K562 (cell line): ENCODE results near the gene APLNR. TPM values are rescaled to one million over a fixed set of nuclear protein-coding genes. Genes with fewer than 3 reads are reported as not detected.

Experiments
- ATAC-seq: fragments of 200-7000 bp; cut with Tn5 transposase; 3 replicates; pipeline ENCODE4 v1.9.1; 2020; ENCODE audit warnings: moderate library complexity
- BruUV-seq: library from RNA; stranded (reverse); fragments of 400-500 nt; replicated peaks from 2 replicates; lab custom pipeline; 2021; lab: Mats Ljungman, UMichigan
- CTCF ChIA-PET: fragments of 300-600 bp; formaldehyde crosslinking; extraction: SDS; loops from one replicate; lab custom pipeline; 2021; ENCODE audit warnings: low intra/inter-chr PET ratio; lab: Yijun Ruan, JAX
- POLR2A ChIA-PET: fragments of 300-600, 350-650 bp; sonication (Branson Sonifier 250); formaldehyde crosslinking; extraction: SDS; loops from one replicate; lab custom pipeline; 2021; ENCODE audit warnings: antibody characterized with exemption, inconsistent platforms; lab: Yijun Ruan, JAX
- DNase-seq, 4 experiments: peaks; one replicate each; pipeline versions ENCODE4 v3.0.0 to v3.0.0-alpha.2; 2011 to 2018; ENCODE audit warnings: low spot score in 3 of 4, mixed read lengths in 3 of 4; ENCODE audit errors: extremely low read depth in 1 of 4
- FAIRE-seq: peaks from 2 replicates; lab custom pipeline; 2011; peaks lifted over from hg19 to GRCh38; lab: Jason Lieb, UNC
- H2AFZ ChIP-seq: 2 replicates; pipeline ENCODE4 v1.6.0; 2011; ENCODE audit warnings: low read depth, low read length, control low read depth, inconsistent platforms
- H3K27ac ChIP-seq: fragments of 200-600 bp; 3 replicates; pipeline ENCODE4 v1.8.0; 2011; ENCODE audit warnings: low read depth, mild to moderate bottlenecking, control low read depth, inconsistent platforms, low read length, moderate library complexity, mixed read lengths; ENCODE audit errors: extremely low read depth
- H3K27me3 ChIP-seq, 2 experiments: fragments of 300-600 bp in 1 of 2; 2 replicates in 1 of 2; 3 replicates in 1 of 2; pipeline versions ENCODE4 v1.6.0 to v1.8.0; 2011; ENCODE audit warnings: inconsistent platforms in 2 of 2, low read length in 2 of 2, mild to moderate bottlenecking in 1 of 2, mixed read lengths in 1 of 2, moderate library complexity in 1 of 2; ENCODE audit not compliant: control insufficient read depth in 2 of 2, insufficient read depth in 2 of 2
- H3K36me3 ChIP-seq: fragments of 300-600 bp; 3 replicates; pipeline ENCODE4 v1.8.0; 2011; ENCODE audit warnings: mild to moderate bottlenecking, low read length, inconsistent platforms; ENCODE audit not compliant: control insufficient read depth, insufficient read depth
- H3K4me1 ChIP-seq, 2 experiments: fragments of 200-600 bp in 1 of 2; replicated peaks in 1 of 2; 2 replicates in 1 of 2; 3 replicates in 1 of 2; pipeline versions ENCODE4 v1.5.1 to v1.8.0; 2011; ENCODE audit warnings: inconsistent platforms in 2 of 2, low read length in 2 of 2, mild to moderate bottlenecking in 1 of 2, mixed read lengths in 1 of 2, moderate library complexity in 1 of 2; ENCODE audit not compliant: control insufficient read depth in 2 of 2, insufficient read depth in 2 of 2
- H3K4me2 ChIP-seq: 2 replicates; pipeline ENCODE4 v1.6.1; 2011; ENCODE audit warnings: low read length, control low read depth, inconsistent platforms, mixed read lengths; ENCODE audit not compliant: insufficient read depth
- H3K4me3 ChIP-seq: fragments of 200-600 bp; sonication (generic), shearing (Covaris generic); 2 replicates; pipeline ENCODE4 v1.5.1; 2016; ENCODE audit warnings: control low read depth, inconsistent platforms
- H3K79me2 ChIP-seq: fragments of 200-600 bp; 3 replicates; pipeline ENCODE4 v1.8.0; 2011; ENCODE audit warnings: low read length, inconsistent platforms; ENCODE audit not compliant: control insufficient read depth, insufficient read depth
- H3K9ac ChIP-seq, 2 experiments: 2 replicates each; pipeline versions ENCODE4 v1.6.0 to v1.6.1; 2011; ENCODE audit warnings: low read depth in 2 of 2, low read length in 2 of 2, control low read depth in 1 of 2, inconsistent platforms in 1 of 2, mild to moderate bottlenecking in 1 of 2, mixed read lengths in 1 of 2; ENCODE audit not compliant: insufficient read depth in 1 of 2
- H3K9me1 ChIP-seq: one replicate; pipeline ENCODE4 v1.6.0; 2011; ENCODE audit warnings: inconsistent platforms, mild to moderate bottlenecking, low read length, moderate library complexity; ENCODE audit not compliant: control insufficient read depth, insufficient read depth
- H3K9me3 ChIP-seq: replicated peaks from 2 replicates; pipeline ENCODE4 v1.5.1; 2011; ENCODE audit warnings: low read depth, low read length, inconsistent platforms; ENCODE audit not compliant: control insufficient read depth, insufficient read depth
- H4K20me1 ChIP-seq: replicated peaks from 2 replicates; pipeline ENCODE4 v1.6.1; 2011; ENCODE audit warnings: low read length, inconsistent platforms, mixed read lengths; ENCODE audit not compliant: control insufficient read depth, insufficient read depth
- DPF2 ChIP-seq: fragments of 450-650 bp; IDR thresholded peaks from 2 replicates; pipeline ENCODE4 v1.6.1; 2016
- KDM1A ChIP-seq, 2 experiments: fragments of 450-650 bp; IDR thresholded peaks; 2 replicates each; pipeline ENCODE4 v1.6.1; 2016; ENCODE audit warnings: mild to moderate bottlenecking in 2 of 2
- RBM25 ChIP-seq: fragments of 200-400 bp; formaldehyde crosslinking; IDR thresholded peaks from 2 replicates; pipeline ENCODE4 v1.6.1; 2018; ENCODE audit warnings: low read length, low read depth, moderate library complexity; ENCODE audit not compliant: severe bottlenecking
- RFX1 ChIP-seq: fragments of 450-650 bp; IDR thresholded peaks from 2 replicates; pipeline ENCODE4 v1.6.1; 2016; ENCODE audit warnings: mild to moderate bottlenecking, moderate library complexity
- ZNF347 ChIP-seq: fragments of 450-650 bp; formaldehyde crosslinking; IDR thresholded peaks from 2 replicates; pipeline ENCODE4 v1.4.0; 2020; ENCODE audit warnings: low read depth, mild to moderate bottlenecking, moderate library complexity
- WGBS: fragments of 100-300 bp; shearing (Covaris generic); methylation state at CpG from one replicate; pipeline ENCODE4 v1.1.6; 2016; ENCODE audit warnings: low coverage, mixed read lengths; ENCODE audit not compliant: insufficient coverage; ENCODE audit errors: missing lambda C conversion rate; 5-methylcytosine and 5-hydroxymethylcytosine counted together
- in situ Hi-C: fragments of 300-500 bp; cut with MboI; formaldehyde crosslinking; loops from 4 replicates; pipeline ENCODE4 v1.15.0; 2018; ENCODE audit warnings: inconsistent platforms, mixed read lengths
- intact Hi-C: fragments of 100-400 bp; cut with micrococcal nuclease; formaldehyde crosslinking; loops from 2 replicates; pipeline ENCODE4 v1.14.2; 2022
- polyA plus RNA-seq, 8 experiments: library from polyadenylated mRNA; depleted of rRNA in 4 of 8; stranded (reverse) in 5 of 8; unstranded in 3 of 8; fragments of >200 nt; fragmentation: Nextera tagmentation in 2 of 8; fragmentation: Illumina TruSeq in 1 of 8; extraction: Ambion mirVana in 2 of 8; extraction: Trizol in 1 of 8; gene quantifications; 2 replicates each; pipeline versions ENCODE4 v1.2.1 to v1.2.3, GENCODE V29; 2011 to 2014; ENCODE audit warnings: inconsistent platforms in 1 of 8, missing spikeins in 1 of 8
- total RNA-seq, 7 experiments: library from RNA; depleted of rRNA in 6 of 7; stranded (reverse); fragments of >200 nt in 6 of 7; fragmentation: Illumina TruSeq in 2 of 7; extraction: Trizol in 2 of 7; gene quantifications; 2 replicates each; pipeline versions ENCODE4 v1.2.1 to v1.2.3, GENCODE V29; 2011 to 2021; ENCODE audit warnings: low replicate concordance in 1 of 7
- TF ChIP-seq, protein P1 (sequence below), 2 experiments: fragments of 450-650 bp in 1 of 2; sonication (generic) in 1 of 2; formaldehyde crosslinking in 1 of 2; IDR thresholded peaks in 1 of 2; conservative IDR thresholded peaks in 1 of 2; 2 replicates each; pipeline versions ENCODE4 v1.6.1 to v1.8.1; 2016 to 2023; ENCODE audit warnings: mild to moderate bottlenecking in 2 of 2, moderate library complexity in 2 of 2, inconsistent platforms in 1 of 2, missing genetic modification reagents in 1 of 2

Gene APLNR
- total and polyA plus RNA-seq, 9 of the 15 experiments (the other 6 are each of a cell fraction or from before 2014, with no cell fraction given): 0.15 to 2.0 (median 0.65) TPM

GRCh38 chr11:57224537-57224936, 12.5 kb downstream of the APLNR start:
- ATAC-seq: no peak
- no peak overlapping the region for H3K4me2 ChIP-seq

DNA sequence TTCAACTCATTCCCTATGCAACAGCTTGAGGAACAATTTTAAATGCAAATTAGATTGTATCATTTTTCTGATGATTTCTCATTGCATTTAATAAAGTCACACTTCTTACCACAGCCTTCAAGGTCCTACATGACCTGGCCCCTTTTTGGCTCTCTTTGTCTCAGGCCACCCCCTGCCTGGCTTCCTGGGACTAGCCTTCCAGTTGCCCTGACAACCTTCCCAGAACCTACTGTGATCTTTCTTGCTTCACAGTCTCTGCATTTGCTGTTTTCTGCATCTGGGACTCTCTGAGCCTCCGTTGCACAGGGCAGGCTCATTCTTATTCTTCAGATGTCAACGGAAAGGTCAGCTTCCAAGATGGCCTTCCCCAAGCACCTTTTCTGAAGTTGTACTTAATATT, 12.9 kb downstream of the APLNR start:
- in situ Hi-C loops: no loop called here
- FAIRE-seq: no peak

More at GRCh38 chr11:57224537-57224936, 12.5 kb downstream of the APLNR start:
- no peak overlapping the region for H2AFZ ChIP-seq
- ChIA-PET CTCF (no interaction called here), POLR2A (interaction anchor here (1.5 kb wide), 1 partner anchor 9 kb away, joined by 5 read pairs; no protein-coding TSS in a partner anchor)
- DNase-seq: no peak
- no peak overlapping the region for H3K27ac ChIP-seq
- no peak for FAIRE-seq
- no peaks in the 10 kb centered on the region for H3K9me1 ChIP-seq
- no TSS peak for BruUV-seq
- no peaks in the 10 kb centered on the region for H3K4me1 ChIP-seq
- H3K27me3 ChIP-seq: peaks cover 5 to 16% of the 10 kb centered on the region in 2 experiments; a peak in 3 of 5 replicates
- no peaks in the 10 kb centered on the region for H4K20me1 ChIP-seq
- in situ Hi-C loops: no loop called here
- H3K4me3 ChIP-seq: no peak overlapping the region
- H3K9ac ChIP-seq: no peak overlapping the region
- H3K79me2 ChIP-seq: no peaks in the 10 kb centered on the region
- no peaks in the 10 kb centered on the region for H3K9me3 ChIP-seq
- intact Hi-C loops: no loop called here
- no peak for TF ChIP-seq DPF2
- TF ChIP-seq, protein P1, sequence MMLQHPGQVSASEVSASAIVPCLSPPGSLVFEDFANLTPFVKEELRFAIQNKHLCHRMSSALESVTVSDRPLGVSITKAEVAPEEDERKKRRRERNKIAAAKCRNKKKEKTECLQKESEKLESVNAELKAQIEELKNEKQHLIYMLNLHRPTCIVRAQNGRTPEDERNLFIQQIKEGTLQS (IDR thresholded peaks at IDR 0.05): peak; percentile 32; the same call in 1 of the 2 replicates
- TF ChIP-seq, protein P1 (CRISPR knock-in tag; conservative IDR thresholded peaks at IDR 0.05): no peak
- no peak for TF ChIP-seq KDM1A (IDR thresholded peaks at IDR 0.05)
- no peak for TF ChIP-seq RBM25
- no peaks in the 10 kb centered on the region for H3K36me3 ChIP-seq

More for the DNA sequence above, 12.9 kb downstream of the APLNR start:
- Histone ChIP-seq H3K4me3 (no peak overlapping the region), H3K9ac (no peak overlapping the region), H3K4me1 (0 out of 5 replicates have a peak, but pooled peaks cover 0 to under 1% of the 10 kb centered on the region in 2 experiments), H3K27ac (no peak overlapping the region), H3K27me3 (peaks cover 5 to 16% of the 10 kb centered on the region in 2 experiments; a peak in 3 of 5 replicates), H3K9me1 (no peaks in the 10 kb centered on the region), H3K9me3 (no peaks in the 10 kb centered on the region), H2AFZ (no peak overlapping the region), H3K79me2 (no peaks in the 10 kb centered on the region), H4K20me1 (no peaks in the 10 kb centered on the region), H3K36me3 (no peaks in the 10 kb centered on the region), H3K4me2 (no peak overlapping the region)
- ATAC-seq (no peak), DNase-seq (no peak)
- ChIA-PET CTCF (no interaction called here), POLR2A (interaction anchor here (0.9 to 1.5 kb wide), 2 partner anchors 9 to 40 kb away, joined by 3 to 5 read pairs; no protein-coding TSS in a partner anchor)
- BruUV-seq: no TSS peak
- TF ChIP-seq ZNF347 (CRISPR knock-in tag) (no peak), RFX1 (peak; percentile 19; the same call in 1 of the 2 replicates)
- WGBS: 0% methylated on average over 2 of the region's 2 CpGs
- intact Hi-C loops: no loop called here
